HepG2 (cell line): ENCODE results near the gene NARS2. TPM values are rescaled to one million over a fixed set of nuclear protein-coding genes. Genes with fewer than 3 reads are reported as not detected.

Experiments used
- ATF1 ChIP-seq: IDR thresholded peaks from 2 replicates; pipeline ENCODE4 v1.6.1; 2016; ENCODE audit warnings: mild to moderate bottlenecking, control low read depth
- MIER2 ChIP-seq: IDR thresholded peaks from 2 replicates; pipeline ENCODE4 v1.6.1; 2016; ENCODE audit warnings: missing biosample characterization, missing genetic modification reagents
- NFYB ChIP-seq: sonication (generic); formaldehyde crosslinking; IDR thresholded peaks from 2 replicates; pipeline ENCODE4 v1.4.0; 2020; ENCODE audit warnings: missing genetic modification reagents
- REL ChIP-seq: sonication (generic); formaldehyde crosslinking; conservative IDR thresholded peaks from 2 replicates; pipeline ENCODE4 v1.8.0; 2022; ENCODE audit warnings: mild to moderate bottlenecking, missing genetic modification reagents, moderate library complexity
- SRSF1 ChIP-seq: fragments of 200-400 bp; formaldehyde crosslinking; optimal IDR thresholded peaks from 2 replicates; pipeline ENCODE3; 2017; ENCODE audit warnings: mild to moderate bottlenecking, low read depth, low read length, moderate library complexity
- ZFY ChIP-seq: sonication (generic); formaldehyde crosslinking; IDR thresholded peaks from 2 replicates; pipeline ENCODE4 v1.4.0; 2020; ENCODE audit warnings: missing genetic modification reagents
- polyA plus RNA-seq, 8 experiments: library from polyadenylated mRNA; depleted of rRNA in 3 of 8; stranded (reverse) in 7 of 8; unstranded in 1 of 8; fragments of >200 nt; fragmentation: Illumina TruSeq in 4 of 8; extraction: Trizol in 4 of 8; gene quantifications; 2 replicates each; pipeline versions ENCODE4 v1.2.1 to v1.2.3, GENCODE V29; 2011 to 2016; ENCODE audit warnings: low read depth in 4 of 8, missing spikeins in 1 of 8, mixed read lengths in 1 of 8; ENCODE audit not compliant: insufficient read depth in 1 of 8
- total RNA-seq, 5 experiments: library from RNA; depleted of rRNA; stranded (reverse); fragments of >200 nt; fragmentation: Illumina TruSeq; extraction: Trizol; gene quantifications; 2 replicates each; pipeline ENCODE4 v1.2.3, GENCODE V29; 2016; ENCODE audit warnings: low read depth in 1 of 5
- TF ChIP-seq, protein P1 (sequence below): IDR thresholded peaks from 2 replicates; pipeline ENCODE4 v1.6.1; 2016; ENCODE audit warnings: low read depth
- TF ChIP-seq, protein P2 (sequence below): sonication (generic); formaldehyde crosslinking; IDR thresholded peaks from 2 replicates; pipeline ENCODE4 v1.9.0; 2021; ENCODE audit warnings: missing genetic modification reagents, mild to moderate bottlenecking, borderline replicate concordance
- TF ChIP-seq, protein P3 (sequence below): sonication (generic); formaldehyde crosslinking; IDR thresholded peaks from 2 replicates; pipeline ENCODE4 v1.5.1; 2020; ENCODE audit warnings: mild to moderate bottlenecking, missing genetic modification reagents, moderate library complexity
- TF ChIP-seq, protein P4 (sequence below), 2 experiments: fragments of 450-650 bp in 1 of 2; sonication (generic) in 1 of 2; formaldehyde crosslinking in 1 of 2; IDR thresholded peaks; 2 replicates each; pipeline versions ENCODE4 v1.6.1 to v1.8.0; 2016 to 2022; ENCODE audit warnings: antibody characterized with exemption in 1 of 2, mild to moderate bottlenecking in 1 of 2, missing genetic modification reagents in 1 of 2

NARS2 gene
- total and polyA plus RNA-seq, 2 of the 13 experiments (the other 11 are each of a cell fraction or from before 2014, with no cell fraction given) = 45.9 to 65.0 TPM

- TF ChIP-seq, protein P1, sequence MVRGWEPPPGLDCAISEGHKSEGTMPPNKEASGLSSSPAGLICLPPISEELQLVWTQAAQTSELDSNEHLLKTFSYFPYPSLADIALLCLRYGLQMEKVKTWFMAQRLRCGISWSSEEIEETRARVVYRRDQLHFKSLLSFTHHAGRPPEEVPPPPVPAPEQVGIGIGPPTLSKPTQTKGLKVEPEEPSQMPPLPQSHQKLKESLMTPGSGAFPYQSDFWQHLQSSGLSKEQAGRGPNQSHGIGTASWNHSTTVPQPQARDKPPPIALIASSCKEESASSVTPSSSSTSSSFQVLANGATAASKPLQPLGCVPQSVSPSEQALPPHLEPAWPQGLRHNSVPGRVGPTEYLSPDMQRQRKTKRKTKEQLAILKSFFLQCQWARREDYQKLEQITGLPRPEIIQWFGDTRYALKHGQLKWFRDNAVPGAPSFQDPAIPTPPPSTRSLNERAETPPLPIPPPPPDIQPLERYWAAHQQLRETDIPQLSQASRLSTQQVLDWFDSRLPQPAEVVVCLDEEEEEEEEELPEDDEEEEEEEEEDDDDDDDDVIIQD (CRISPR knock-in tag) = no peak
- TF ChIP-seq, protein P2, sequence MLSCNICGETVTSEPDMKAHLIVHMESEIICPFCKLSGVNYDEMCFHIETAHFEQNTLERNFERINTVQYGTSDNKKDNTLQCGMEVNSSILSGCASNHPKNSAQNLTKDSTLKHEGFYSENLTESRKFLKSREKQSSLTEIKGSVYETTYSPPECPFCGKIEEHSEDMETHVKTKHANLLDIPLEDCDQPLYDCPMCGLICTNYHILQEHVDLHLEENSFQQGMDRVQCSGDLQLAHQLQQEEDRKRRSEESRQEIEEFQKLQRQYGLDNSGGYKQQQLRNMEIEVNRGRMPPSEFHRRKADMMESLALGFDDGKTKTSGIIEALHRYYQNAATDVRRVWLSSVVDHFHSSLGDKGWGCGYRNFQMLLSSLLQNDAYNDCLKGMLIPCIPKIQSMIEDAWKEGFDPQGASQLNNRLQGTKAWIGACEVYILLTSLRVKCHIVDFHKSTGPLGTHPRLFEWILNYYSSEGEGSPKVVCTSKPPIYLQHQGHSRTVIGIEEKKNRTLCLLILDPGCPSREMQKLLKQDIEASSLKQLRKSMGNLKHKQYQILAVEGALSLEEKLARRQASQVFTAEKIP (CRISPR knock-in tag) = no peak
- no peak for TF ChIP-seq MIER2
- TF ChIP-seq, protein P3, sequence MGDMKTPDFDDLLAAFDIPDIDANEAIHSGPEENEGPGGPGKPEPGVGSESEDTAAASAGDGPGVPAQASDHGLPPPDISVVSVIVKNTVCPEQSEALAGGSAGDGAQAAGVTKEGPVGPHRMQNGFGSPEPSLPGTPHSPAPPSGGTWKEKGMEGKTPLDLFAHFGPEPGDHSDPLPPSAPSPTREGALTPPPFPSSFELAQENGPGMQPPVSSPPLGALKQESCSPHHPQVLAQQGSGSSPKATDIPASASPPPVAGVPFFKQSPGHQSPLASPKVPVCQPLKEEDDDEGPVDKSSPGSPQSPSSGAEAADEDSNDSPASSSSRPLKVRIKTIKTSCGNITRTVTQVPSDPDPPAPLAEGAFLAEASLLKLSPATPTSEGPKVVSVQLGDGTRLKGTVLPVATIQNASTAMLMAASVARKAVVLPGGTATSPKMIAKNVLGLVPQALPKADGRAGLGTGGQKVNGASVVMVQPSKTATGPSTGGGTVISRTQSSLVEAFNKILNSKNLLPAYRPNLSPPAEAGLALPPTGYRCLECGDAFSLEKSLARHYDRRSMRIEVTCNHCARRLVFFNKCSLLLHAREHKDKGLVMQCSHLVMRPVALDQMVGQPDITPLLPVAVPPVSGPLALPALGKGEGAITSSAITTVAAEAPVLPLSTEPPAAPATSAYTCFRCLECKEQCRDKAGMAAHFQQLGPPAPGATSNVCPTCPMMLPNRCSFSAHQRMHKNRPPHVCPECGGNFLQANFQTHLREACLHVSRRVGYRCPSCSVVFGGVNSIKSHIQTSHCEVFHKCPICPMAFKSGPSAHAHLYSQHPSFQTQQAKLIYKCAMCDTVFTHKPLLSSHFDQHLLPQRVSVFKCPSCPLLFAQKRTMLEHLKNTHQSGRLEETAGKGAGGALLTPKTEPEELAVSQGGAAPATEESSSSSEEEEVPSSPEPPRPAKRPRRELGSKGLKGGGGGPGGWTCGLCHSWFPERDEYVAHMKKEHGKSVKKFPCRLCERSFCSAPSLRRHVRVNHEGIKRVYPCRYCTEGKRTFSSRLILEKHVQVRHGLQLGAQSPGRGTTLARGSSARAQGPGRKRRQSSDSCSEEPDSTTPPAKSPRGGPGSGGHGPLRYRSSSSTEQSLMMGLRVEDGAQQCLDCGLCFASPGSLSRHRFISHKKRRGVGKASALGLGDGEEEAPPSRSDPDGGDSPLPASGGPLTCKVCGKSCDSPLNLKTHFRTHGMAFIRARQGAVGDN (CRISPR knock-in tag) = peak; percentile 98
- peak; percentile 84; the same call in 1 of the 2 replicates for TF ChIP-seq REL (CRISPR knock-in tag)
- peak; percentile 91 for TF ChIP-seq ATF1 (CRISPR knock-in tag)
- TF ChIP-seq, protein P4, sequence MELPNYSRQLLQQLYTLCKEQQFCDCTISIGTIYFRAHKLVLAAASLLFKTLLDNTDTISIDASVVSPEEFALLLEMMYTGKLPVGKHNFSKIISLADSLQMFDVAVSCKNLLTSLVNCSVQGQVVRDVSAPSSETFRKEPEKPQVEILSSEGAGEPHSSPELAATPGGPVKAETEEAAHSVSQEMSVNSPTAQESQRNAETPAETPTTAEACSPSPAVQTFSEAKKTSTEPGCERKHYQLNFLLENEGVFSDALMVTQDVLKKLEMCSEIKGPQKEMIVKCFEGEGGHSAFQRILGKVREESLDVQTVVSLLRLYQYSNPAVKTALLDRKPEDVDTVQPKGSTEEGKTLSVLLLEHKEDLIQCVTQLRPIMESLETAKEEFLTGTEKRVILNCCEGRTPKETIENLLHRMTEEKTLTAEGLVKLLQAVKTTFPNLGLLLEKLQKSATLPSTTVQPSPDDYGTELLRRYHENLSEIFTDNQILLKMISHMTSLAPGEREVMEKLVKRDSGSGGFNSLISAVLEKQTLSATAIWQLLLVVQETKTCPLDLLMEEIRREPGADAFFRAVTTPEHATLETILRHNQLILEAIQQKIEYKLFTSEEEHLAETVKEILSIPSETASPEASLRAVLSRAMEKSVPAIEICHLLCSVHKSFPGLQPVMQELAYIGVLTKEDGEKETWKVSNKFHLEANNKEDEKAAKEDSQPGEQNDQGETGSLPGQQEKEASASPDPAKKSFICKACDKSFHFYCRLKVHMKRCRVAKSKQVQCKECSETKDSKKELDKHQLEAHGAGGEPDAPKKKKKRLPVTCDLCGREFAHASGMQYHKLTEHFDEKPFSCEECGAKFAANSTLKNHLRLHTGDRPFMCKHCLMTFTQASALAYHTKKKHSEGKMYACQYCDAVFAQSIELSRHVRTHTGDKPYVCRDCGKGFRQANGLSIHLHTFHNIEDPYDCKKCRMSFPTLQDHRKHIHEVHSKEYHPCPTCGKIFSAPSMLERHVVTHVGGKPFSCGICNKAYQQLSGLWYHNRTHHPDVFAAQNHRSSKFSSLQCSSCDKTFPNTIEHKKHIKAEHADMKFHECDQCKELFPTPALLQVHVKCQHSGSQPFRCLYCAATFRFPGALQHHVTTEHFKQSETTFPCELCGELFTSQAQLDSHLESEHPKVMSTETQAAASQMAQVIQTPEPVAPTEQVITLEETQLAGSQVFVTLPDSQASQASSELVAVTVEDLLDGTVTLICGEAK (IDR thresholded peaks at IDR 0.05) = no peak
- TF ChIP-seq, protein P4 (CRISPR knock-in tag; IDR thresholded peaks at IDR 0.05) = peak; percentile 51; the same call in 1 of the 2 replicates
- TF ChIP-seq ZFY (CRISPR knock-in tag) = peak; percentile 89
- TF ChIP-seq NFYB (CRISPR knock-in tag) = no peak
- TF ChIP-seq SRSF1 = no peak
Observed at GRCh38 chr11:78574386-78575381, at the start of gene NARS2 (continued).
